GM12878 (cell line): Measurements from ENCODE around the gene PLPP3. TPM values are rescaled to one million over a fixed set of nuclear protein-coding genes. Genes with fewer than 3 reads are reported as not detected.

Source experiments
- ATAC-seq: fragments of 200-7000 bp; cut with Tn5 transposase; 3 replicates; pipeline ENCODE4 v1.9.1; 2020; ENCODE audit warnings: mild to moderate bottlenecking, moderate library complexity
- BruUV-seq: library from RNA; stranded (reverse); fragments of 400-500 nt; replicated peaks from 2 replicates; lab custom pipeline; 2021; lab: Mats Ljungman, UMichigan
- CTCF ChIA-PET: fragments of 300-600 bp; sonication (Branson Sonifier 250); formaldehyde crosslinking; extraction: SDS; loops from one replicate; lab custom pipeline; 2021; ENCODE audit warnings: inconsistent platforms; lab: Yijun Ruan, JAX
- POLR2A ChIA-PET: fragments of 350-600 bp; formaldehyde crosslinking; extraction: SDS; loops from one replicate; lab custom pipeline; 2021; ENCODE audit warnings: inconsistent platforms; lab: Charles Lee
- RAD21 ChIA-PET: fragments of 300-600 bp; sonication (Branson Sonifier 250); formaldehyde crosslinking; loops from one replicate; lab custom pipeline; 2023; ENCODE audit warnings: antibody characterized with exemption; ENCODE audit not compliant: unreplicated experiment; lab: Charles Lee
- SMC1A ChIA-PET: fragments of 300-600 bp; sonication (Branson Sonifier 250); formaldehyde crosslinking; loops from one replicate; lab custom pipeline; 2023; ENCODE audit not compliant: unreplicated experiment, uncharacterized antibody; lab: Charles Lee
- DNase-seq: peaks from one replicate; pipeline ENCODE4 v3.0.0-alpha.2; 2011; ENCODE audit warnings: low read depth, low spot score
- FAIRE-seq: peaks from 3 replicates; lab custom pipeline; 2011; peaks lifted over from hg19 to GRCh38; lab: Jason Lieb, UNC
- H2AFZ ChIP-seq: 2 replicates; pipeline ENCODE4 v1.6.0; 2011; ENCODE audit warnings: low read depth, low read length, control low read depth; ENCODE audit not compliant: control insufficient read depth
- H3K27ac ChIP-seq: 2 replicates; pipeline ENCODE4 v1.5.1; 2011; ENCODE audit warnings: control low read depth; ENCODE audit not compliant: control insufficient read depth, insufficient read depth
- H3K27me3 ChIP-seq, 2 experiments: replicated peaks in 1 of 2; 2 replicates each; pipeline versions ENCODE4 v1.6.0 to v1.6.1; 2011; ENCODE audit warnings: low read length in 1 of 2; ENCODE audit not compliant: control insufficient read depth in 2 of 2, insufficient read depth in 2 of 2
- H3K36me3 ChIP-seq, 2 experiments: 2 replicates each; pipeline ENCODE4 v1.5.1; 2011; ENCODE audit warnings: low read length in 1 of 2; ENCODE audit not compliant: control insufficient read depth in 2 of 2, insufficient read depth in 2 of 2
- H3K4me1 ChIP-seq: 2 replicates; pipeline ENCODE4 v1.6.1; 2011; ENCODE audit warnings: mild to moderate bottlenecking, low read length, moderate library complexity, mixed read lengths; ENCODE audit not compliant: control insufficient read depth, insufficient read depth
- H3K4me2 ChIP-seq: 2 replicates; pipeline ENCODE4 v1.6.0; 2011; ENCODE audit warnings: control low read depth; ENCODE audit not compliant: control insufficient read depth, insufficient read depth
- H3K4me3 ChIP-seq: fragments of 200-600 bp; sonication (generic); 2 replicates; pipeline ENCODE4 v1.5.1; 2016
- H3K79me2 ChIP-seq: 2 replicates; pipeline ENCODE4 v1.6.0; 2011; ENCODE audit warnings: low read length; ENCODE audit not compliant: control insufficient read depth, insufficient read depth
- H3K9ac ChIP-seq: 2 replicates; pipeline ENCODE4 v1.8.0; 2011; ENCODE audit warnings: low read length, control low read depth, mixed read lengths; ENCODE audit not compliant: control insufficient read depth, insufficient read depth
- H3K9me3 ChIP-seq: replicated peaks from 3 replicates; pipeline ENCODE4 v1.5.1; 2011; ENCODE audit warnings: mild to moderate bottlenecking, low read length; ENCODE audit not compliant: control insufficient read depth, insufficient read depth
- H4K20me1 ChIP-seq: 2 replicates; pipeline ENCODE4 v1.6.0; 2011; ENCODE audit not compliant: control insufficient read depth, insufficient read depth
- ASH2L ChIP-seq: fragments of 300-600, 200-600 bp; sonication (generic); IDR thresholded peaks from 2 replicates; pipeline ENCODE4 v1.6.1; 2017; ENCODE audit warnings: low read depth, mild to moderate bottlenecking, borderline replicate concordance
- BCL11A ChIP-seq: IDR thresholded peaks from 2 replicates; pipeline ENCODE4 v1.6.1; 2011; ENCODE audit warnings: low read depth, low read length
- BHLHE40 ChIP-seq, 2 experiments: fragments of 450-650 bp in 1 of 2; IDR thresholded peaks; 2 replicates each; pipeline ENCODE4 v1.6.1; 2011 to 2017; ENCODE audit warnings: low read depth in 2 of 2, borderline replicate concordance in 1 of 2, improper control_type of control experiment in 1 of 2, low read length in 1 of 2, mild to moderate bottlenecking in 1 of 2
- CREB1 ChIP-seq: IDR thresholded peaks from 2 replicates; pipeline ENCODE4 v1.6.1; 2012; ENCODE audit warnings: low read depth, mild to moderate bottlenecking, inconsistent platforms
- ETV6 ChIP-seq, 2 experiments: fragments of 450-650 bp in 1 of 2; IDR thresholded peaks in 1 of 2; conservative IDR thresholded peaks in 1 of 2; 2 replicates each; pipeline ENCODE4 v1.6.1; 2014; ENCODE audit warnings: antibody characterized with exemption in 1 of 2, borderline replicate concordance in 1 of 2, low read depth in 1 of 2, mild to moderate bottlenecking in 1 of 2, moderate library complexity in 1 of 2
- MLLT1 ChIP-seq: fragments of 450-650 bp; IDR thresholded peaks from 2 replicates; pipeline ENCODE4 v1.6.1; 2016; ENCODE audit warnings: mild to moderate bottlenecking
- MYB ChIP-seq: fragments of 150-350 bp; IDR thresholded peaks from 2 replicates; pipeline ENCODE4 v1.6.1; 2014; ENCODE audit warnings: mild to moderate bottlenecking, low read depth, low read length, borderline replicate concordance
- NFYA ChIP-seq: IDR thresholded peaks from 2 replicates; pipeline ENCODE4 v1.6.1; 2011; ENCODE audit warnings: low read depth, mild to moderate bottlenecking, low read length, improper control_type of control experiment, borderline replicate concordance
- PKNOX1 ChIP-seq: fragments of 450-650 bp; IDR thresholded peaks from 2 replicates; pipeline ENCODE4 v1.6.1; 2016; ENCODE audit warnings: mild to moderate bottlenecking
- PML ChIP-seq: IDR thresholded peaks from 2 replicates; pipeline ENCODE4 v1.6.1; 2012; ENCODE audit warnings: low read length, inconsistent platforms
- SMAD5 ChIP-seq: IDR thresholded peaks from 2 replicates; pipeline ENCODE4 v1.6.1; 2016; ENCODE audit warnings: antibody characterized with exemption, low read depth
- SMC3 ChIP-seq: IDR thresholded peaks from 2 replicates; pipeline ENCODE4 v1.6.1; 2011; ENCODE audit warnings: low read length, improper control_type of control experiment, borderline replicate concordance
- SUPT20H ChIP-seq: IDR thresholded peaks from 2 replicates; pipeline ENCODE4 v1.6.1; 2011; ENCODE audit warnings: low read depth, mild to moderate bottlenecking, low read length, moderate library complexity, borderline replicate concordance; ENCODE audit not compliant: control insufficient read depth
- TCF12 ChIP-seq: IDR thresholded peaks from 2 replicates; pipeline ENCODE4 v1.6.1; 2011; ENCODE audit warnings: low read depth, mild to moderate bottlenecking, low read length
- TCF3 ChIP-seq: IDR thresholded peaks from 2 replicates; pipeline ENCODE4 v1.6.1; 2012; ENCODE audit warnings: low read depth, mild to moderate bottlenecking, low read length, borderline replicate concordance; ENCODE audit not compliant: insufficient read depth
- ZNF274 ChIP-seq: IDR thresholded peaks from one replicate; pipeline ENCODE4 v1.8.0; 2011; ENCODE audit not compliant: insufficient read length, insufficient read depth
- ZNF622 ChIP-seq: fragments of 450-650 bp; IDR thresholded peaks from 2 replicates; pipeline ENCODE4 v1.6.1; 2017; ENCODE audit warnings: mild to moderate bottlenecking, inconsistent platforms
- WGBS: methylation state at CpG from one replicate; pipeline ENCODE4 v1.1.6; 2016; ENCODE audit warnings: low lambda C conversion rate; ENCODE audit not compliant: insufficient replicate concordance, insufficient coverage; ENCODE audit errors: missing lambda C conversion rate; 5-methylcytosine and 5-hydroxymethylcytosine counted together
- in situ Hi-C: fragments of 300-500 bp; cut with MboI; formaldehyde crosslinking; loops from 9 replicates; pipeline ENCODE4 v1.14.3; 2018; ENCODE audit warnings: mixed read lengths
- intact Hi-C: fragments of 100-400 bp; cut with micrococcal nuclease; formaldehyde crosslinking; loops from one replicate; pipeline ENCODE4 v1.14.2; 2022; ENCODE audit not compliant: unreplicated experiment
- polyA plus RNA-seq, 11 experiments: library from polyadenylated mRNA; depleted of rRNA in 4 of 11; unstranded in 6 of 11; stranded (reverse) in 5 of 11; fragments of >200 nt; fragmentation: Nextera tagmentation in 4 of 11; fragmentation: Illumina TruSeq in 1 of 11; extraction: Ambion mirVana in 4 of 11; extraction: Trizol in 1 of 11; gene quantifications; 1 replicate in 1 of 11; 2 replicates in 10 of 11; pipeline versions ENCODE4 v1.2.1 to v1.2.3, GENCODE V29; 2011 to 2016; ENCODE audit warnings: inconsistent platforms in 2 of 11, missing spikeins in 2 of 11, low read depth in 1 of 11
- total RNA-seq, 4 experiments: library from RNA; depleted of rRNA in 3 of 4; stranded (reverse); fragments of >200 nt in 3 of 4; fragmentation: Illumina TruSeq in 1 of 4; extraction: Trizol in 1 of 4; gene quantifications; 2 replicates each; pipeline versions ENCODE4 v1.2.1 to v1.2.3, GENCODE V29; 2013 to 2021

The PLPP3 gene
- total and polyA plus RNA-seq, 10 of the 15 experiments (the other 5 are each of a cell fraction or from before 2014, with no cell fraction given): 6.4 to 26.8 (median 9.5) TPM

- RAD21 ChIA-PET: no interaction called here
- Histone ChIP-seq H3K4me1 (no peaks in the 10 kb centered on the region), H4K20me1 (no peaks in the 10 kb centered on the region), H3K36me3 (no peaks in the 10 kb centered on the region), H3K27ac (no peak overlapping the region), H3K9ac (no peak overlapping the region), H3K9me3 (no peaks in the 10 kb centered on the region), H3K27me3 (no peaks in the 10 kb centered on the region), H3K79me2 (no peaks in the 10 kb centered on the region), H3K4me2 (no peak overlapping the region), H2AFZ (no peak overlapping the region), H3K4me3 (no peak overlapping the region)
- ATAC-seq (no peak), DNase-seq (no peak), FAIRE-seq (no peak)
- TF ChIP-seq NFYA (no peak), BHLHE40 (IDR thresholded peaks at IDR 0.05; ENCODE audit: borderline replicate concordance in 1 of 2, low read depth in 2 of 2, low read length in 1 of 2) (no peak), PML (no peak), MYB (no peak), PKNOX1 (no peak), TCF3 (no peak), CREB1 (no peak), MLLT1 (no peak), SUPT20H (no peak), SMC3 (no peak), ETV6 (conservative IDR thresholded peaks at IDR 0.05 in 1 of 2, IDR thresholded peaks at IDR 0.05 in 1 of 2; ENCODE audit: borderline replicate concordance in 1 of 2, low read depth in 1 of 2) (no peak), ZNF274 (no peak), SMAD5 (no peak), ZNF622 (no peak), BCL11A (no peak), TCF12 (no peak), ASH2L (no peak)
- POLR2A ChIA-PET: no interaction called here
- in situ Hi-C loops: no loop called here
- SMC1A ChIA-PET: no interaction called here
- no TSS peak for BruUV-seq
- WGBS: 9% methylated on average over 5 of the region's 5 CpGs
- intact Hi-C loops: no loop called here
- CTCF ChIA-PET: no interaction called here
Measured at GRCh38 chr1:56625819-56626440, 46.6 kb upstream of the PLPP3 start.
